HEK293 (cell line): ENCODE data around the gene SLC7A9.

ENCODE experiments used
- ZNF138 ChIP-seq: fragments of 450-650 bp; formaldehyde crosslinking; IDR thresholded peaks from 2 replicates; pipeline ENCODE4 v1.5.1; 2016; ENCODE audit warnings: missing biosample characterization, missing genetic modification characterization, borderline replicate concordance
- ZNF248 ChIP-seq: fragments of 450-650 bp; formaldehyde crosslinking; IDR thresholded peaks from 2 replicates; pipeline ENCODE4 v1.5.1; 2017; ENCODE audit warnings: missing biosample characterization, missing genetic modification characterization
- TF ChIP-seq, protein P1 (sequence below): fragments of 450-650 bp; formaldehyde crosslinking; IDR thresholded peaks from 2 replicates; pipeline ENCODE4 v1.5.1; 2016; ENCODE audit warnings: missing biosample characterization, missing genetic modification characterization

GRCh38 chr19:32809754-32810153 lies 59.8 kb downstream of the SLC7A9 start:
- TF ChIP-seq ZNF138 (tag by site-specific recombination) (no peak), ZNF248 (no peak)
- TF ChIP-seq, protein P1, sequence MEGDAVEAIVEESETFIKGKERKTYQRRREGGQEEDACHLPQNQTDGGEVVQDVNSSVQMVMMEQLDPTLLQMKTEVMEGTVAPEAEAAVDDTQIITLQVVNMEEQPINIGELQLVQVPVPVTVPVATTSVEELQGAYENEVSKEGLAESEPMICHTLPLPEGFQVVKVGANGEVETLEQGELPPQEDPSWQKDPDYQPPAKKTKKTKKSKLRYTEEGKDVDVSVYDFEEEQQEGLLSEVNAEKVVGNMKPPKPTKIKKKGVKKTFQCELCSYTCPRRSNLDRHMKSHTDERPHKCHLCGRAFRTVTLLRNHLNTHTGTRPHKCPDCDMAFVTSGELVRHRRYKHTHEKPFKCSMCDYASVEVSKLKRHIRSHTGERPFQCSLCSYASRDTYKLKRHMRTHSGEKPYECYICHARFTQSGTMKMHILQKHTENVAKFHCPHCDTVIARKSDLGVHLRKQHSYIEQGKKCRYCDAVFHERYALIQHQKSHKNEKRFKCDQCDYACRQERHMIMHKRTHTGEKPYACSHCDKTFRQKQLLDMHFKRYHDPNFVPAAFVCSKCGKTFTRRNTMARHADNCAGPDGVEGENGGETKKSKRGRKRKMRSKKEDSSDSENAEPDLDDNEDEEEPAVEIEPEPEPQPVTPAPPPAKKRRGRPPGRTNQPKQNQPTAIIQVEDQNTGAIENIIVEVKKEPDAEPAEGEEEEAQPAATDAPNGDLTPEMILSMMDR (tag by site-specific recombination), result no peak
